Endothelial cell of umbilical vein (primary cell): ENCODE measurements around the gene DCP2. TPM values are rescaled to one million over a fixed set of nuclear protein-coding genes. Genes with fewer than 3 reads are reported as not detected.

Source experiments
- Bru-seq: library from RNA; stranded (reverse); fragments of 400-500 nt; gene quantifications from one replicate; lab custom pipeline; 2021; lab: Mats Ljungman, UMichigan
- BruChase-seq, 2 experiments: library from RNA; stranded (reverse); fragments of 400-500 nt; gene quantifications; one replicate each; lab custom pipeline; 2021; lab: Mats Ljungman, UMichigan
- BruUV-seq: library from RNA; stranded (reverse); fragments of 400-500 nt; replicated peaks from 2 replicates; lab custom pipeline; 2021; lab: Mats Ljungman, UMichigan
- CTCF ChIA-PET: fragments of 300-600, 350-600 bp; sonication (Branson Sonifier 250); formaldehyde crosslinking; loops from one replicate; lab custom pipeline; 2021; ENCODE audit warnings: antibody characterized with exemption, inconsistent platforms; lab: Charles Lee
- POLR2A ChIA-PET: fragments of 300-600, 350-600 bp; sonication (Branson Sonifier 250); formaldehyde crosslinking; loops from one replicate; lab custom pipeline; 2021; ENCODE audit warnings: antibody characterized with exemption, inconsistent platforms; lab: Charles Lee
- DNase-seq: peaks from one replicate; pipeline ENCODE4 v3.0.0-alpha.2; 2011; ENCODE audit warnings: low read depth, low spot score
- FAIRE-seq: peaks from 2 replicates; lab custom pipeline; 2011; peaks lifted over from hg19 to GRCh38; lab: Jason Lieb, UNC
- H2AFZ ChIP-seq: 2 replicates; pipeline ENCODE4 v1.6.0; 2012; ENCODE audit warnings: low read depth, low read length, control low read depth, inconsistent platforms
- H3K27ac ChIP-seq: 2 replicates; pipeline ENCODE4 v1.5.1; 2011; ENCODE audit warnings: low read depth, mild to moderate bottlenecking, control low read depth, low read length, moderate library complexity; ENCODE audit not compliant: insufficient read depth
- H3K27me3 ChIP-seq, 2 experiments: 2 replicates each; pipeline versions ENCODE4 v1.6.0 to v1.6.1; 2011; ENCODE audit warnings: low read length in 2 of 2, mixed read lengths in 1 of 2; ENCODE audit not compliant: control insufficient read depth in 2 of 2, insufficient read depth in 2 of 2
- H3K36me3 ChIP-seq, 2 experiments: 2 replicates in 1 of 2; 3 replicates in 1 of 2; pipeline ENCODE4 v1.5.1; 2011; ENCODE audit warnings: low read length in 2 of 2, mild to moderate bottlenecking in 1 of 2, moderate library complexity in 1 of 2; ENCODE audit not compliant: control insufficient read depth in 2 of 2, insufficient read depth in 2 of 2; ENCODE audit errors: extremely low read depth in 1 of 2
- H3K4me1 ChIP-seq: 3 replicates; pipeline ENCODE4 v1.5.1; 2011; ENCODE audit warnings: mild to moderate bottlenecking, low read length; ENCODE audit not compliant: control insufficient read depth, insufficient read depth; ENCODE audit errors: extremely low read depth
- H3K4me2 ChIP-seq: 2 replicates; pipeline ENCODE4 v1.6.1; 2011; ENCODE audit warnings: low read length, control low read depth, mixed read lengths; ENCODE audit not compliant: insufficient read depth
- H3K4me3 ChIP-seq, 3 experiments: fragments of 200-600 bp in 1 of 3; sonication (generic), shearing (Covaris generic) in 1 of 3; replicated peaks in 1 of 3; 2 replicates each; pipeline ENCODE4 v1.5.1; 2011 to 2016; ENCODE audit warnings: control low read depth in 3 of 3, low read length in 3 of 3, mild to moderate bottlenecking in 2 of 3, inconsistent platforms in 1 of 3, low read depth in 1 of 3, moderate library complexity in 1 of 3; ENCODE audit not compliant: insufficient read depth in 1 of 3
- H3K79me2 ChIP-seq: 2 replicates; pipeline ENCODE4 v1.6.0; 2012; ENCODE audit warnings: low read length, inconsistent platforms; ENCODE audit not compliant: control insufficient read depth, insufficient read depth
- H3K9ac ChIP-seq: replicated peaks from 2 replicates; pipeline ENCODE3; 2011; ENCODE audit warnings: low read length, control low read depth; ENCODE audit not compliant: insufficient read depth; ENCODE audit errors: extremely low read depth
- H3K9me1 ChIP-seq: replicated peaks from 3 replicates; pipeline ENCODE4 v1.6.0; 2011; ENCODE audit warnings: mild to moderate bottlenecking, low read length; ENCODE audit not compliant: control insufficient read depth, insufficient read depth; ENCODE audit errors: extremely low read depth
- H3K9me3 ChIP-seq: replicated peaks from 2 replicates; pipeline ENCODE4 v1.5.1; 2012; ENCODE audit warnings: low read length, inconsistent platforms; ENCODE audit not compliant: control insufficient read depth, insufficient read depth
- H4K20me1 ChIP-seq: replicated peaks from 2 replicates; pipeline ENCODE3; 2011; ENCODE audit warnings: mild to moderate bottlenecking, low read length; ENCODE audit not compliant: control insufficient read depth, insufficient read depth; ENCODE audit errors: extremely low read depth
- CTCF ChIP-seq, 2 donors: IDR thresholded peaks; 1 replicate in 1 of 2; 2 replicates in 1 of 2; pipeline ENCODE4 v1.5.1; 2011; ENCODE audit warnings: low read length in 2 of 2, mild to moderate bottlenecking in 2 of 2, moderate library complexity in 2 of 2, control low read depth in 1 of 2, inconsistent platforms in 1 of 2, low read depth in 1 of 2; ENCODE audit not compliant: insufficient read depth in 1 of 2; ENCODE audit errors: extremely low read depth in 1 of 2
- EZH2 ChIP-seq: IDR thresholded peaks from 2 replicates; pipeline ENCODE4 v1.6.1; 2012; ENCODE audit warnings: borderline replicate concordance, low read depth, mild to moderate bottlenecking, moderate library complexity, low read length, inconsistent platforms; ENCODE audit not compliant: severe bottlenecking
- FOS ChIP-seq: IDR thresholded peaks from 2 replicates; pipeline ENCODE4 v1.6.1; 2011; ENCODE audit warnings: mild to moderate bottlenecking, low read length, moderate library complexity, borderline replicate concordance; ENCODE audit not compliant: insufficient read depth
- GATA2 ChIP-seq: IDR thresholded peaks from 2 replicates; pipeline ENCODE4 v1.7.0; 2011; ENCODE audit warnings: low read depth, mild to moderate bottlenecking, moderate library complexity, mixed read lengths, low read length; ENCODE audit not compliant: insufficient read length, insufficient read depth
- JUN ChIP-seq: IDR thresholded peaks from 2 replicates; pipeline ENCODE4 v1.6.1; 2011; ENCODE audit warnings: borderline replicate concordance, low read depth; ENCODE audit not compliant: insufficient read length, insufficient read depth
- MAX ChIP-seq: IDR thresholded peaks from 2 replicates; pipeline ENCODE4 v1.6.1; 2011; ENCODE audit not compliant: insufficient read depth, insufficient read length
- MYC ChIP-seq: IDR thresholded peaks from one replicate; pipeline ENCODE4 v1.6.1; 2011; ENCODE audit warnings: mild to moderate bottlenecking, low read depth, low read length
- POLR2A ChIP-seq: IDR thresholded peaks from 2 replicates; pipeline ENCODE4 v1.6.1; 2012; ENCODE audit warnings: low read depth, mild to moderate bottlenecking, control low read depth, low read length
- POLR2AphosphoS5 ChIP-seq: IDR thresholded peaks from 2 replicates; pipeline ENCODE4 v1.6.1; 2012; ENCODE audit warnings: low read depth, mild to moderate bottlenecking, control low read depth, low read length, moderate library complexity; ENCODE audit not compliant: insufficient read depth
- dilution Hi-C: fragments of 300-500 bp; cut with MboI; formaldehyde crosslinking; loops from one replicate; pipeline ENCODE4 v1.15.0; 2019; ENCODE audit warnings: low sequenced_read_pairs; ENCODE audit not compliant: extremely low pct_ligation_motif_present
- intact Hi-C: fragments of 100-400 bp; cut with micrococcal nuclease; formaldehyde crosslinking; loops from one replicate; pipeline ENCODE4 v1.10.0; 2022
- long read RNA-seq: library from polyadenylated mRNA; stranded (forward); transcript quantifications from one replicate; pipeline ENCODE4 v2.0.0, GENCODE V29; 2021
- polyA minus RNA-seq, 3 experiments: library from RNA; depleted of rRNA, polyadenylated mRNA; stranded (reverse); fragments of >200 nt; gene quantifications; 1 replicate in 1 of 3; 2 replicates in 2 of 3; pipeline ENCODE4 v1.2.3, GENCODE V29; 2011
- polyA plus RNA-seq, 4 experiments: library from polyadenylated mRNA; depleted of rRNA in 3 of 4; stranded (reverse) in 3 of 4; unstranded in 1 of 4; fragments of >200 nt; gene quantifications; 2 replicates each; pipeline versions ENCODE4 v1.2.1 to v1.2.3, GENCODE V29; 2011 to 2012; ENCODE audit warnings: missing spikeins in 1 of 4
- total RNA-seq: library from RNA; stranded (reverse); gene quantifications from 2 replicates; pipeline ENCODE4 v1.2.3, GENCODE V29; 2021

Gene DCP2
- total RNA-seq, result 49.1 and 60.0 TPM in 2 replicates
- polyA plus RNA-seq, result 8.7 and 11.3 TPM in 2 replicates
- polyA plus RNA-seq (2011; cell fraction: cytosol; rRNA removed), result 11.2 and 11.5 TPM in 2 replicates
- 12.6 and 18.4 TPM in 2 replicates for polyA plus RNA-seq (2011; cell fraction: nucleus; rRNA removed)
- polyA plus RNA-seq (2012), result 13.1 and 13.9 TPM in 2 replicates
- 50.8 and 70.1 TPM in 2 replicates for polyA minus RNA-seq
- polyA minus RNA-seq (2011; cell fraction: cytosol; rRNA and poly(A)+ RNA removed), result 3.8 TPM
- polyA minus RNA-seq (2011; cell fraction: nucleus; rRNA and poly(A)+ RNA removed), result 41.0 and 52.6 TPM in 2 replicates
- percentile 92 among the genes with signal in this experiment for Bru-seq, nascent RNA
- percentile 87 among the genes with signal in this experiment for BruChase-seq, experiment 1, labeled RNA remaining after a 6-hour chase
- percentile 95 among the genes with signal in this experiment for BruChase-seq, experiment 2, labeled RNA remaining after a 2-hour chase
- long read RNA-seq, full-length matches to known transcripts, result 22 of 38 reads
- long read RNA-seq, partial matches to known transcripts, result 2 of 38 reads
- long read RNA-seq, other reads (novel, unspliced or antisense), result 14 of 38 reads

DNA sequence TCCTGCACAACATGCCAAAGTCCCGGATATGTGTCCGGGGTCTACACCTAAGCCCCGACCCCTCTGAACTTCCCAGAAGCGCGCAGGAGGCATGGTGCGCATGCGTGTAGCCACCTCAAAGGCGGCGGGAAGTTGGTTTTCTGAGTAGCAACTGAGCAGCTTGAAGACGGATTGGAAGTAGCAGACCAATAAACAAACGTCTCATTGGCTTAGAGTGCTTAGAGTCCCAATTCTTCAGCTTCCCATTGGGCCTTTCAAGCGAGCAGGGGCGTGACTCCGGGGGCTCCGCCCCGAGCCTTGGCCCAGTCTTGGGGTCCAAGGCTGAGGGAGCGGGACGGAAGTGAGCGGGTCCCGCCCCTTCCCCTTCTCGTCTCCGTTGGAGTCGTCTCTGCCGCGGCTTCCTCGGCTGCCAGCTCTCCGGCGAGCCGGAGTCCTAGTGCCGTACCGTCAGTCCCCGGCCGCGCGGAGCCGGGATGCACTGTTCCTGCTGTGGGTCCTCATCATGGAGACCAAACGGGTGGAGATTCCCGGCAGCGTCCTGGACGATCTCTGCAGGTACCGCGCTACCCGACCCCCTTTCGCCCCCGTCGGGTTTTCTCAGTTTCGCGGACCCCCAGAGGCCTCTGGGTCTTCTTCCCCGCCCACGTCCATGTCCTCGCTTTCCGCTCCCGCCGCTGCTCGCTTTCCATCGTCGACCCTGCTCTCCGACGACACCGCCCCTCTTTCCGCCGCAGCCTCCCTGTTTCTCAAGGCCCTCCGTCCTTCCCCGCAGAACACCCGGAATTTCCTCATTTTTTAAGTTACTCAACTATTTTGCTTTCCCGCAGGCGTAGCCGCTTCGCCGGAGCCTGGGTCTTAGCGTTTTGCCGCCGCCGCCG is at the start of gene DCP2:
Gene DCP2, plus strand, starts transcription at position 367 of the 878 bp plus-strand sequence. Its CDS starts 136 bp downstream, at position 503.
- peak; percentile 99 for DNase-seq
- Histone ChIP-seq H3K9me3 (no peaks in the 10 kb centered on the region), H3K27ac (peak within 1 kb of the TSS; percentile 48), H3K9ac (peak within 1 kb of the TSS; percentile 88), H3K4me1 (peaks cover 21% of the 10 kb centered on the region), H3K9me1 (no peaks in the 10 kb centered on the region), H3K4me2 (peak within 1 kb of the TSS; percentile 99), H3K27me3 (no peaks in the 10 kb centered on the region), H2AFZ (peak within 1 kb of the TSS; percentile 82), H3K36me3 (no peaks in the 10 kb centered on the region), H4K20me1 (peaks cover 3% of the 10 kb centered on the region), H3K79me2 (peaks cover 50% of the 10 kb centered on the region), H3K4me3 (peak within 1 kb of the TSS; percentile 98 to 99 (median 99))
- BruUV-seq, result no TSS peak
- dilution Hi-C loops, result no loop called here
- peak; percentile 99 for FAIRE-seq
- ChIA-PET CTCF (interaction anchor here (0.6 to 1.9 kb wide), 9 partner anchors 11 to 629 kb away, joined by 3 to 12 read pairs (median 3); partner anchors contain the start of gene SRP19), POLR2A (interaction anchor here (0.6 to 1.3 kb wide), 3 partner anchors 33 to 537 kb away, joined by 3 to 5 read pairs (median 3); partner anchors contain the start of gene YTHDC2)
- no peak for TF ChIP-seq GATA2
- TF ChIP-seq POLR2A, result peak; percentile 97
- TF ChIP-seq MAX, result no peak
- peak; percentile 93 for TF ChIP-seq POLR2AphosphoS5
- TF ChIP-seq EZH2, result no peak
- TF ChIP-seq MYC, result no peak
- TF ChIP-seq FOS, result no peak
- TF ChIP-seq JUN, result no peak
- TF ChIP-seq CTCF (IDR thresholded peaks at IDR 0.05; ENCODE audit: extremely low read depth in 1 of 2, insufficient read depth in 1 of 2, low read depth in 1 of 2, low read length in 2 of 2), result no peak
- intact Hi-C loops, result loop anchor here (1.0 kb wide), 5 partner anchors 12 to 537 kb away; partner anchors contain the start of genes REEP5, SRP19 and YTHDC2
